ENCODE measurements around the gene TMEM41B. TPM values are rescaled to one million over a fixed set of nuclear protein-coding genes. Genes with fewer than 3 reads are reported as not detected.
"Not testable (repeated sequence)": the region's sequence is repeated elsewhere in the genome, so short reads cannot be mapped to it uniquely, and the experiment has no call there.

TMEM41B gene
- total RNA-seq, 1 donor from 2014 or later, result 71.6 TPM

- Histone ChIP-seq H3K9me3 (no peaks in the 10 kb centered on the region), H3K27ac (peak overlapping the region; percentile 74), H3K4me1 (peaks cover 3% of the 10 kb centered on the region), H3K27me3 (no peaks in the 10 kb centered on the region), H3K36me3 (no peaks in the 10 kb centered on the region), H3K4me3 (no peak overlapping the region)
- DNase-seq (no peak), ATAC-seq (no peak)
- intact Hi-C loops (cut with DNase I), result no loop called here
- TF ChIP-seq CTCF (IDR thresholded peaks at IDR 0.05), result no peak
Observed at GRCh38 chr11:9320047-9320446, 5.7 kb upstream of the TMEM41B start.

GRCh38 chr11:9319377-9320001 is 5.1 kb upstream of the TMEM41B start:
- intact Hi-C loops (cut with DNase I); H3K4me1 ChIP-seq; H3K4me3 ChIP-seq; H3K9me3 ChIP-seq; DNase-seq; H3K27me3 ChIP-seq; ATAC-seq; H3K36me3 ChIP-seq: not testable (repeated sequence)
- H3K27ac ChIP-seq, result peak overlapping the region; percentile 74

- intact Hi-C loops (cut with DNase I); H3K9me3 ChIP-seq; H3K27me3 ChIP-seq; ATAC-seq; DNase-seq; H3K36me3 ChIP-seq; H3K4me3 ChIP-seq; H3K4me1 ChIP-seq: not testable (repeated sequence)
- H3K27ac ChIP-seq, result peak overlapping the region; percentile 74
Observed at GRCh38 chr11:9318442-9319376, 4.3 kb upstream of the TMEM41B start.

GRCh38 chr11:9316334-9316733 is 1.9 kb upstream of the TMEM41B start:
- Histone ChIP-seq H3K4me1 (peaks cover 13% of the 10 kb centered on the region), H3K36me3 (no peaks in the 10 kb centered on the region), H3K27me3 (no peaks in the 10 kb centered on the region), H3K9me3 (no peaks in the 10 kb centered on the region), H3K4me3 (no peak overlapping the region), H3K27ac (no peak overlapping the region)
- intact Hi-C loops (cut with DNase I), result no loop called here
- DNase-seq (no peak), ATAC-seq (no peak)
- TF ChIP-seq CTCF (IDR thresholded peaks at IDR 0.05), result no peak

- H3K36me3 ChIP-seq, result no peaks in the 10 kb centered on the region
- H3K4me1 ChIP-seq, result peaks cover 13% of the 10 kb centered on the region
- no peaks in the 10 kb centered on the region for H3K9me3 ChIP-seq
- no peak for TF ChIP-seq CTCF (IDR thresholded peaks at IDR 0.05)
- peak overlapping the region; percentile 90 for H3K4me3 ChIP-seq
- DNase-seq (no peak), ATAC-seq (no peak)
- H3K27ac ChIP-seq, result peak overlapping the region; percentile 79
- intact Hi-C loops (cut with DNase I), result no loop called here
- H3K27me3 ChIP-seq, result no peaks in the 10 kb centered on the region
Observed at GRCh38 chr11:9315078-9315688, 790 bp upstream of the TMEM41B start.

- no peak for DNase-seq
- TF ChIP-seq CTCF (IDR thresholded peaks at IDR 0.05), result no peak
- Histone ChIP-seq H3K4me1 (peaks cover 13% of the 10 kb centered on the region), H3K27me3 (no peaks in the 10 kb centered on the region), H3K36me3 (no peaks in the 10 kb centered on the region), H3K27ac (peak overlapping the region; percentile 88), H3K4me3 (peak overlapping the region; percentile 90), H3K9me3 (no peaks in the 10 kb centered on the region)
- ATAC-seq, result peak; percentile 19
- intact Hi-C loops (cut with DNase I), result no loop called here
Observed at GRCh38 chr11:9313648-9314290, 624 bp downstream of the TMEM41B start.
